ENCODE measurements around the gene CD37.
"Not testable (repeated sequence)": the region's sequence is repeated elsewhere in the genome, so short reads cannot be mapped to it uniquely, and the experiment has no call there.

Gene CD37

GRCh38 chr19:49331616-49332055 lies 3.6 kb upstream of the CD37 start:
- no peak overlapping the region for H2AFZ ChIP-seq (ENCODE audit: low read length)
- H3K9ac ChIP-seq (ENCODE audit: low read length), result peak overlapping the region; percentile 52; the same call in 1 of the 2 replicates
- H3K9me3 ChIP-seq (ENCODE audit: low read length), result no peaks in the 10 kb centered on the region
- H3K4me2 ChIP-seq (ENCODE audit: low read length), result peak overlapping the region; percentile 75
- peaks cover 10% of the 10 kb centered on the region; the same call in 1 of the 2 replicates for H3K36me3 ChIP-seq (ENCODE audit: insufficient read depth, low read length)
- no peaks in the 10 kb centered on the region for H3K9me2 ChIP-seq (ENCODE audit: low read depth, low read length)
- no peak for TF ChIP-seq EZH2 (IDR thresholded peaks at IDR 0.05; ENCODE audit: borderline replicate concordance, low read length)
- no peak for TF ChIP-seq CTCF (IDR thresholded peaks at IDR 0.05; ENCODE audit: low read length)
- peaks cover 5% of the 10 kb centered on the region; the same call in 1 of the 2 replicates for H3K79me2 ChIP-seq (ENCODE audit: insufficient read depth, low read length)
- H3K27me3 ChIP-seq (ENCODE audit: insufficient read depth, low read length), result no peaks in the 10 kb centered on the region
- peak overlapping the region; percentile 96 for H3K27ac ChIP-seq (ENCODE audit: low read depth, low read length, poor library complexity, severe bottlenecking)
- peak overlapping the region; percentile 35 for H3K4me3 ChIP-seq (ENCODE audit: low read depth, low read length, poor library complexity, severe bottlenecking)
- H4K20me1 ChIP-seq (ENCODE audit: insufficient read depth, low read length), result no peaks in the 10 kb centered on the region
- H3K4me1 ChIP-seq (ENCODE audit: insufficient read depth, low read length, severe bottlenecking), result peaks cover 96% of the 10 kb centered on the region
- H3F3A ChIP-seq (ENCODE audit: insufficient read depth, low read length), result 0 out of 2 replicates have a peak, but pooled peaks cover 4% of the 10 kb centered on the region

- H3K4me1 ChIP-seq (ENCODE audit: insufficient read depth, low read length, severe bottlenecking), result peaks cover 96% of the 10 kb centered on the region
- peak overlapping the region; percentile 96 for H3K27ac ChIP-seq (ENCODE audit: low read depth, low read length, poor library complexity, severe bottlenecking)
- H3K4me3 ChIP-seq (ENCODE audit: low read depth, low read length, poor library complexity, severe bottlenecking), result peak overlapping the region; percentile 84
These were observed 2.4 kb upstream of the CD37 start for GRCh38 chr19:49332691-49333417.

GRCh38 chr19:49333418-49333805 lies 1.8 kb upstream of the CD37 start:
- no peaks in the 10 kb centered on the region for H4K20me1 ChIP-seq (ENCODE audit: insufficient read depth, low read length)
- peak overlapping the region; percentile 96 for H3K27ac ChIP-seq (ENCODE audit: low read depth, low read length, poor library complexity, severe bottlenecking)
- 0 out of 2 replicates have a peak, but pooled peaks cover 4% of the 10 kb centered on the region for H3F3A ChIP-seq (ENCODE audit: insufficient read depth, low read length)

More at GRCh38 chr19:49332691-49333417, 2.4 kb upstream of the CD37 start:
- H3K4me2 ChIP-seq (ENCODE audit: low read length), result peak overlapping the region; percentile 78
- H3K9me3 ChIP-seq (ENCODE audit: low read length); H2AFZ ChIP-seq (ENCODE audit: low read length); H3K27me3 ChIP-seq (ENCODE audit: insufficient read depth, low read length); H4K20me1 ChIP-seq (ENCODE audit: insufficient read depth, low read length); H3F3A ChIP-seq (ENCODE audit: insufficient read depth, low read length); H3K79me2 ChIP-seq (ENCODE audit: insufficient read depth, low read length); H3K9me2 ChIP-seq (ENCODE audit: low read depth, low read length): not testable (repeated sequence)
- H3K9ac ChIP-seq (ENCODE audit: low read length), result peak overlapping the region; percentile 73; the same call in 1 of the 2 replicates
- peaks cover 22% of the 10 kb centered on the region for H3K36me3 ChIP-seq (ENCODE audit: insufficient read depth, low read length)

More at GRCh38 chr19:49333418-49333805, 1.8 kb upstream of the CD37 start:
- Histone ChIP-seq H3K4me2 (ENCODE audit: low read length) (peak overlapping the region; percentile 78), H3K9me3 (ENCODE audit: low read length) (no peaks in the 10 kb centered on the region), H3K9me2 (ENCODE audit: low read depth, low read length) (no peaks in the 10 kb centered on the region), H3K36me3 (ENCODE audit: insufficient read depth, low read length) (peaks cover 28% of the 10 kb centered on the region), H3K9ac (ENCODE audit: low read length) (peak overlapping the region; percentile 73), H3K4me3 (ENCODE audit: low read depth, low read length, poor library complexity, severe bottlenecking) (peak overlapping the region; percentile 84), H3K79me2 (ENCODE audit: insufficient read depth, low read length) (peaks cover 5% of the 10 kb centered on the region; the same call in 1 of the 2 replicates), H2AFZ (ENCODE audit: low read length) (no peak overlapping the region), H3K27me3 (ENCODE audit: insufficient read depth, low read length) (no peaks in the 10 kb centered on the region), H3K4me1 (ENCODE audit: insufficient read depth, low read length, severe bottlenecking) (peaks cover 96% of the 10 kb centered on the region)
- TF ChIP-seq CTCF (IDR thresholded peaks at IDR 0.05; ENCODE audit: low read length) (no peak), EZH2 (IDR thresholded peaks at IDR 0.05; ENCODE audit: borderline replicate concordance, low read length) (no peak)
